IPS-20b (cell line): ENCODE measurements around the gene RPL5.

Experiments used
- H3K27ac ChIP-seq: one replicate; pipeline ENCODE4 v1.5.1; 2013; ENCODE audit warnings: low read length
- H3K27me3 ChIP-seq: 2 replicates; pipeline ENCODE4 v1.6.1; 2013; ENCODE audit warnings: mild to moderate bottlenecking, low read length, inconsistent platforms; ENCODE audit not compliant: insufficient read depth
- H3K36me3 ChIP-seq: 2 replicates; pipeline ENCODE4 v1.6.1; 2013; ENCODE audit warnings: low read depth, mild to moderate bottlenecking, inconsistent platforms, low read length, moderate library complexity; ENCODE audit not compliant: insufficient read depth
- H3K4me1 ChIP-seq: 2 replicates; pipeline ENCODE4 v1.6.1; 2013; ENCODE audit warnings: mild to moderate bottlenecking, control low read depth, inconsistent platforms, low read length, moderate library complexity; ENCODE audit not compliant: insufficient read depth
- H3K4me3 ChIP-seq: 2 replicates; pipeline ENCODE4 v1.5.1; 2013; ENCODE audit warnings: mild to moderate bottlenecking, low read length, inconsistent platforms
- H3K9ac ChIP-seq: 2 replicates; pipeline ENCODE4 v1.6.1; 2013; ENCODE audit warnings: low read depth, mild to moderate bottlenecking, inconsistent platforms, low read length, moderate library complexity
- H3K9me3 ChIP-seq: 2 replicates; pipeline ENCODE4 v1.6.1; 2013; ENCODE audit warnings: mild to moderate bottlenecking, low read depth, low read length, inconsistent platforms; ENCODE audit not compliant: insufficient read depth

Gene RPL5

DNA sequence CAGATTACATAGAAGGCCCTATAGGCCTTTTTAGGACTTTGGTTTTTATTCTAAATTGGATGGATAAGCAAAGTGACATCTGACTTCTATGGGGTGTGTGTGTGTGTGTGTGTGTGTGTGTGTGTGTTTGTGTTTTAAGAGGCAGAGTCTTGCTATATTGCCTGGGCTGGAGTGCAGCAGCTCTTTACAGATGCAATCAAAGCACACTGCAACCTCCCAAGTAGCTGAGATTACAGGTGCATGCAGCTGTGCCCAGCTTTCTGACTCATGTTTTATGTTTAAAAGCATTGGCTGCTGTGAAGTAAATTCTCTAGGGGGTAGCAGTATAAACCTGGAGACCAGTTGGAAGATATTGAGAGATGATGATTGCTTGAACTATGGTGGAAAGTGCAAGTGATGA lies 34.5 kb upstream of the RPL5 start:
- Histone ChIP-seq H3K9me3 (no peaks in the 10 kb centered on the region), H3K4me1 (peaks cover 8% of the 10 kb centered on the region; the same call in 1 of the 2 replicates), H3K27me3 (no peaks in the 10 kb centered on the region), H3K36me3 (no peaks in the 10 kb centered on the region), H3K9ac (no peak overlapping the region), H3K4me3 (no peak overlapping the region), H3K27ac (no peak overlapping the region)

DNA sequence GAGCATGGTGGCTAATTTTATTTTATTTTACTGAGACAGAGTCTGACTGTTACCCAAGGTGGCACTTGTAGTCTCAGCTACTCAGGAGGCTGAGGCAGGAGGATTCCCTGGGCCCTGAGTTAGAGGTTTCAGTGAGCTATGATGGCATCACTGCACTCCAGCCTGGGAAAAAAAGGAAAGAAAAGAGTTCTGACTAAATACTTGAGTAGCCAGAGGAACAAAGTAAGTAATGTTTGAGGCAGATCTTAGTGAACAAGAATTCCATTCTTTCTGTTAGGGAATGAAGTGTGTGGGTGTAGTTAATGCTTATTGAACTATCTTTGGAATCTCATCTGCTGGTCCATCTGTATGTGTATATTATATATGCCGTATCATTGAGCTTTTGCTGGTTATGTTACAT lies 33.9 kb upstream of the RPL5 start:
- Histone ChIP-seq H3K36me3 (no peaks in the 10 kb centered on the region), H3K27ac (no peak overlapping the region), H3K4me3 (no peak overlapping the region), H3K9me3 (no peaks in the 10 kb centered on the region), H3K4me1 (peaks cover 1% of the 10 kb centered on the region; the same call in 1 of the 2 replicates), H3K9ac (no peak overlapping the region), H3K27me3 (no peaks in the 10 kb centered on the region)

DNA sequence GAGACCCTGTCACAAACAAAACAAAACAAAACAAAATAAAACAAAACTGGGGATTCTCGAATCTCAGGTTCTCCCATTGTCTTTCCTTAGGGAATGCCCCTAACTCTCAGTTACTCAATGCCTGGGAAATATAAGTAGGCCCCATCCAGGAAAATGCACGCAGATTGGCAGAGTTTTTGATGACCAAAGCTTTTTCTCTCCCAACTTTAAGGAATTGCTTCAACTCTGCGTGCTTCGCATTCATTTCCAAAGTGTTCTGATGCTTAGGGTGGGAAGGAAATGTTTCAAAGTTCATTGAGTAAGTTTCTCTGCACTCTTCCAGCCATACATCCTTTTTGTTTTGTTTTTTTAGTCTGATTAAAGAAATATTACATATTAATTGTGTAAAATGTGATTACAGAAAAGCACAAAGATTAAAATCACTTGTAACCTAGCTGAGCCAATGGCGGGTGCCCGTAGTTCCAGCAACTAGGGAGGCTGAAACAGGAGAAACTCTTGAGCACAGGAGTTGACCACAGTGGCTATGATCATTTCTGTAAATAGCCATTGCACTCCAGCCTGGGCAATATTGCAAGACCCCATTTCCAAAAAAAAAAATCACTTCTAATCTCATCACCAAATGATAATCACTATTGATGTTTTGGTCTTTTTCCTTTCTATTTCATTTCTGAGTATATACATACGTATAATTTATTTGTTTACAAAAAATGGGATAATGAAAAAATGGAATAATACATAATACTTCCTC lies 28.5 kb upstream of the RPL5 start:
- Histone ChIP-seq H3K27ac (no peak overlapping the region), H3K4me3 (no peak overlapping the region), H3K27me3 (no peaks in the 10 kb centered on the region), H3K4me1 (no peaks in the 10 kb centered on the region), H3K36me3 (no peaks in the 10 kb centered on the region), H3K9ac (no peak overlapping the region), H3K9me3 (no peaks in the 10 kb centered on the region)

DNA sequence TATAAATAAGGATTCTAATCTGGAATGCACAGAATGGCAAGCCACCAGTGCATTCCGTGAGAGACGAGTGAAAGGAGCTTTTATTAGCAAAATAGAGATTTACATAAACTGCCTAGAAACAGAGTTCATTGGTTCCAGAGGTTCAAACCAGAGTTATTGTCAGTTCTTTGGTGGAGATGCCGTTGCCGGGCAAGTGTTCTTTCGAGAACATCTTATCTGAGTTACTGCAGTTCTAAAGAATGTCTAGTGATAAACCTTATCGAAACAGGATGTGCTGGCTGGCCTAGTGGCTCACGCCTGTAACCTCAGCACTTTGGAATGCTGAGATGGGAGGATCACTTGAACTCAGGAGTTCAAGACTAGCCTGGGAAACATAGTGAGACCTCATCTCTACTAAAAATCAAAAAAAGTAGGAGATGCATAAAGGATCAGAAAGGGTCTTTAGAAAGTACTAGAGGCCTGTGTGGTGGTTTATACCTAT lies 27.1 kb upstream of the RPL5 start:
- Histone ChIP-seq H3K27ac (no peak overlapping the region), H3K27me3 (no peaks in the 10 kb centered on the region), H3K9me3 (no peaks in the 10 kb centered on the region), H3K4me1 (no peaks in the 10 kb centered on the region), H3K4me3 (no peak overlapping the region), H3K36me3 (no peaks in the 10 kb centered on the region), H3K9ac (no peak overlapping the region)

DNA sequence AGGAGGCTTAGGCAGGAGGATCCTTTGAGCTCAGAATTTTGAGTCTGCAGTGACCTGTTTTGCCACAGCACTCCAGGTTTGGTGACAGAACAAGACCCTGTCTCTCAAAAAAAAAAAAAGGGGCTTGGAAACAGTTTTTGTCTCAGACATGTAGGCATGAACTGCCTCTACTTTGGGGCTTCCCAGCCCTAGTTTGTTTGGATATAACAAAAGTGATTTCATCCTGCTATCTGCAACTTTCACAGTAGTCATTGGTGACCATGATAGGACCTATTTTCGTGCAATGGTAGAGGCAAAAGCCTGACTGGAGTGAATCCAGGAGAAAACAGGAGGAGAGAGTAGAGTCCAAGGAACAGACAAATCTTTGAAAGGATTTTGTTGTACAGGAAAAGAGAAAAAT lies 26.6 kb upstream of the RPL5 start:
- no peak overlapping the region for H3K9ac ChIP-seq
- no peaks in the 10 kb centered on the region for H3K4me1 ChIP-seq
- no peak overlapping the region for H3K4me3 ChIP-seq
- no peaks in the 10 kb centered on the region for H3K36me3 ChIP-seq
- no peak overlapping the region for H3K27ac ChIP-seq
- H3K27me3 ChIP-seq, result no peaks in the 10 kb centered on the region
- H3K9me3 ChIP-seq, result no peaks in the 10 kb centered on the region

DNA sequence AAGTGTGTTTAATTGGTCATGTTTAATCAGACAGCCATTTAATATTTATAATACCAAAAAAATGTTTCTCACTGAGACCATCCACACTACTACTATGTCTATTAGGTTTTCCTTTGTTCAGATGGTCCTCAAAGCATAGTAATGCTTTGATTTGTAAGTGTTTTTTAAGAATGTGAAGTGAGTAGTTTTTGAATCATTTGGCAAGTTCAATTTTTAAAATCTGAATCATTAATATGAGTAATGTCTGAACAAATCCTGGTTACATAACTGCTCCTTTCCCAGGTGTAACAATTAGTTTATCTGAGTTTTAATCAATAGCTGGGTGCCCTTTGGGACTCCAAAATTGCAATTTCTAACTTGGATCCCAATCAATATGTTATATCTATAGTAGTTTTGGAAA lies 23.5 kb upstream of the RPL5 start:
- Histone ChIP-seq H3K9ac (no peak overlapping the region), H3K4me3 (no peak overlapping the region), H3K27me3 (no peaks in the 10 kb centered on the region), H3K27ac (no peak overlapping the region), H3K4me1 (no peaks in the 10 kb centered on the region), H3K36me3 (no peaks in the 10 kb centered on the region), H3K9me3 (no peaks in the 10 kb centered on the region)

DNA sequence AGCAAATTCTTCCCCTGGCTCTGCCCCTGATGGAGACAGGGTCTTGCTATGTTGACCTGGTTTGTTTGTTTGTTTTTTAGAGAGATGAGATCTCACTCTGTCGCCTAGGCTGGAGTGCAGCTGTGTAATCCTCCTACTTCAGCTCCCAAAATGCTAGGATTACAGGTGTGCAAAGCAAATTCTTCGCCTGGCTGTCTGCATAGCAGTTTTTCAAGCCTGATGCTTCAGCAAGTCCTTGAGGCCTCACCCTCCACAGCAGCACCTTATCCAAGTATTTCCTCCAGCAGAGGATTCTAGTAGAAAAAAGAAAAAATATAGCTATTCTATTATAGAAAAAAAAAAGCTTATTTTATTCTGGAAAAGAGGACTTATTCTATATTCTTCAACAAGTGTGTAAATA lies 15.1 kb upstream of the RPL5 start:
- H3K27ac ChIP-seq, result no peak overlapping the region
- no peak overlapping the region for H3K9ac ChIP-seq
- H3K27me3 ChIP-seq, result no peaks in the 10 kb centered on the region
- no peaks in the 10 kb centered on the region for H3K9me3 ChIP-seq
- no peaks in the 10 kb centered on the region for H3K36me3 ChIP-seq
- H3K4me1 ChIP-seq, result no peaks in the 10 kb centered on the region
- H3K4me3 ChIP-seq, result no peak overlapping the region

DNA sequence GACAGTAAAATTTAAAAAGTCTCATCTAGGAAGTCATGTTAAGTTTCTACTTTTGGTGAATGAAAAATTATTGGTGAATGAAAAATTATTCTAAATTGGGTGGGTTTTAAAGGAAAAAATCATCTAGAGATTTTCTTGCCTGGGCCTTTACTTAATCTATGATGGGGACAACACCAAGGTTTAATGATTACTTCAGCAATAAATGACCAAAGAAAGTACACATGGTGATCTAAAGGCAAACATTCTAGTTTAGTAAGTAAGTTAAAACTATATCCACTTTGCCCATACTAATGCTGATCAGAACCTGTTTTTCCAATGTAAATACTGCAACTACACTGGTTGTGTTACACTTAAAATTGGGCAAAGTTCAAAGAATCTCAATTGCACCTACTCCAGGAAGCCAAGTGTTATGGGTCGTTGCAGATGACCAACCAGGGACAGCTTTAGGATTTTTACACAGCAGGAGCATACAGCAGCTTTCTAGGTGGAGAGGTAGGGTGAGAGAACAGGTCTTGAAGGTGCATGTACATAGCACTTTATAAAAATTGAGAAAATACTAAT lies 14.6 kb upstream of the RPL5 start:
- Histone ChIP-seq H3K36me3 (no peaks in the 10 kb centered on the region), H3K27me3 (no peaks in the 10 kb centered on the region), H3K9me3 (no peaks in the 10 kb centered on the region), H3K4me3 (no peak overlapping the region), H3K9ac (no peak overlapping the region), H3K27ac (no peak overlapping the region), H3K4me1 (no peaks in the 10 kb centered on the region)

DNA sequence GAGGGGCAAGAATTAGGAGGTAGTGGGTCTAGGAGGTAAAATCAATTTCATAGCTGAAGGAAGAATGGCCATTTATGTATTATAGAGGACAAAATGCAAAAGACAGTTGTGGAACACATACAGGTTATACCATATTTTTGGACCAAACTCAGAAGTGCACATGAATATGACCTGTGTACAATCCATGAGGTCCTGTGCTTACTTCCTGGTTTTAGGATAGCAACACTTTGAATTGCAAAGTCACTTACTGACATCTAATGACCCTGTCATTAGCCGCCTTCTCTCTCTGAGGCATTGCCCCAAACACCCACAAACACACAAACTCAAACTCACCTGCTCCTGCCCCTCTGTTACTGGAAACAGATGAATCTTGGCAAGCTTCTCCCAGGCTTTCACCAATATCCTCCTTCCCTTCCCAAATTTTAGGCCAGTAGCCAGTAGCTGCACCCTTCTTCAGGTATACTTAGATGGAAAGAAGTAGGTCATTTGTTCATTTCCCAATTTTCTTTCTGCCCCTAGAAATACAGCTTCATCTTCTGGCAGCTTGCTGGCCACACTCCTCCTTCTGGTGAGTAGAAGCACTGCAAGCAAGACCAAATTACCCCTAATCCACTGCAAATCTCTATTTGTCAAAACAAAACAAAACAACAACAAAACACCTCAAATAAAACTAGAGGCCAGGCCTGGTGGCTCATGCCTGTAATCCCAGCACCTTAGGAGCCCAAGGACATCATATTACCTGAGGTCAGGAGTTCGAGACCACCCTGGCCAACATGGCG lies 13.7 kb upstream of the RPL5 start:
- no peak overlapping the region for H3K4me3 ChIP-seq
- H3K4me1 ChIP-seq, result no peaks in the 10 kb centered on the region

DNA sequence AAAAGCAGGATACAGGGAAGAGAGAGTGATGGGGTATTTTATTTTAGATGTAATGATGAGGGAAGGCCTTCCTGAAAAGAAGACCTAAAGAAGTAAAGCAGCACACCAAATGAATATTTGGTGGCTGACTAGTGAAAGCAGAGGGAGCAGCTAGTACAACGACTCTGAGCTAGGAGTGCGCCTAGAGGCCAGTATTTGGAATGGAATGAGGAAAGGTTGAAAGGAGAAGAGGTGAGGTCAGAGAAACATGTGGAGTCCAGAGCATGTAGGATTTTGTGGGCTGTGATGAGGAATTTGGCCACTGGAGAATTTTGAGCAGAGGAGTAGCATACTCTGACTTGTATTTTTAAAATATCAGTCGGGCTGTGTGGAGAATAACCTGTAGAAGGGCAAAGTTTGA lies 11.8 kb upstream of the RPL5 start:
- no peaks in the 10 kb centered on the region for H3K9me3 ChIP-seq
- H3K27me3 ChIP-seq, result no peaks in the 10 kb centered on the region
- no peaks in the 10 kb centered on the region for H3K36me3 ChIP-seq
- no peak overlapping the region for H3K9ac ChIP-seq
- H3K4me1 ChIP-seq, result no peaks in the 10 kb centered on the region
- H3K27ac ChIP-seq, result no peak overlapping the region
- H3K4me3 ChIP-seq, result no peak overlapping the region

More for the DNA sequence above, 13.7 kb upstream of the RPL5 start:
- Histone ChIP-seq H3K27me3 (no peaks in the 10 kb centered on the region), H3K9me3 (no peaks in the 10 kb centered on the region), H3K36me3 (no peaks in the 10 kb centered on the region), H3K27ac (no peak overlapping the region), H3K9ac (no peak overlapping the region)

DNA sequence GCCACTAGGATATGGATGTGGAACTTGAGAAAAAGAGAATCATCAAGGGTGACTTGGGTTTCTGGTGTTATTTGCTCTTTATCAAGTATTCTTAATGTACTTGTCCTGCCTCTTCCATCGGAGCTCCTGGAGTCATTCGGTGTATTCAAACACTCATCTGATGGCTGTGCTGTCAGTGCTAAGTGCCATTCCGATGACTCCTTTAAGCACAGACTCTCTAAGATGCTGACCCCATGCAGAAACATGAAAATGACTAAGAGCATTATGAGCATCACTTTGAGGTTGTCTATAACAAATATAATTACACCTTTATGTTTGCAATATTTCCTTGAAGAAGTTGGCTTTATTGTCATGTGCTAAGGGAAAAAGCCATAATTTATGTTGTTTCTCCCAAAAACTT lies 11.3 kb upstream of the RPL5 start:
- H3K4me1 ChIP-seq, result no peaks in the 10 kb centered on the region
- no peaks in the 10 kb centered on the region for H3K9me3 ChIP-seq
- H3K36me3 ChIP-seq, result no peaks in the 10 kb centered on the region
- no peak overlapping the region for H3K27ac ChIP-seq
- H3K4me3 ChIP-seq, result no peak overlapping the region
- no peaks in the 10 kb centered on the region for H3K27me3 ChIP-seq
- H3K9ac ChIP-seq, result no peak overlapping the region

DNA sequence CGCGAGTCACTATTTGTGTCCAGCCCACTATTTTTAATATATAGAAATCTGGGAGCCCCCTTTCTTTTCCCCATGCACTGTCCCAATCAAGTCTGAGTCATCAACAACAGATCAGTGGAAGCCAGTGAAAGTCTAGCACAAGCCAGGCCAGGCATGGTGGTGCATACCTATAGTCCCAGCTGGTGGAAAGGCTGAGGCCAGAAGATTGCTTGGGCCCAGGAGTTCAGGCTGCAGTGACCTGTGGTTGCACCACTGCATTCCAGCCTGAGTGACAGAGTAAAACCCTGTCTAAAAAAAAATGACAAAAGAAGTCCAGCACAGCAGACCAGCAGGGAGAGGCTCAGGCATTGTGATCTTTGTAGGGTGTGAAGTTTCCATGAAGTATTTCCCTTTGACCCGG lies 9.0 kb upstream of the RPL5 start:
- Histone ChIP-seq H3K27me3 (no peaks in the 10 kb centered on the region), H3K4me3 (no peak overlapping the region), H3K9me3 (no peaks in the 10 kb centered on the region), H3K4me1 (no peaks in the 10 kb centered on the region), H3K9ac (no peak overlapping the region; the same call in 1 of the 2 replicates), H3K27ac (no peak overlapping the region), H3K36me3 (no peaks in the 10 kb centered on the region)
